Activated naive CD8-positive, alpha-beta T cell treated with anti-CD3 and anti-CD28 coated beads for 36 hours (primary cell): ENCODE results near the gene UBE2L3. TPM values are rescaled to one million over a fixed set of nuclear protein-coding genes. Genes with fewer than 3 reads are reported as not detected.
"Not testable (repeated sequence)": the region's sequence is repeated elsewhere in the genome, so short reads cannot be mapped to it uniquely, and the experiment has no call there.

Source experiments
- DNase-seq: peaks from one replicate; pipeline ENCODE4 v3.0.0; 2021
- H3K27ac Mint-ChIP-seq: one replicate; pipeline ENCODE4 v1.8.0; 2022; ENCODE audit warnings: mild to moderate bottlenecking, moderate library complexity, mixed read lengths
- H3K27me3 Mint-ChIP-seq: one replicate; pipeline ENCODE4 v1.8.0; 2022; ENCODE audit warnings: mild to moderate bottlenecking, mixed read lengths
- H3K36me3 Mint-ChIP-seq: one replicate; pipeline ENCODE4 v1.8.0; 2021; ENCODE audit warnings: mild to moderate bottlenecking, mixed read lengths
- H3K4me1 Mint-ChIP-seq: one replicate; pipeline ENCODE4 v1.8.0; 2021; ENCODE audit warnings: mixed read lengths
- H3K4me3 Mint-ChIP-seq: one replicate; pipeline ENCODE4 v1.8.0; 2022; ENCODE audit warnings: mild to moderate bottlenecking, moderate library complexity, mixed read lengths
- H3K9me3 Mint-ChIP-seq: one replicate; pipeline ENCODE4 v1.8.0; 2022; ENCODE audit warnings: mixed read lengths
- total RNA-seq, 2 experiments: library from RNA; stranded (reverse); gene quantifications; one replicate each; pipeline ENCODE4 v1.2.3, GENCODE V29; 2021

The UBE2L3 gene
- total RNA-seq, 2 experiments from 2014 or later = 70.0 to 72.9 TPM

DNA sequence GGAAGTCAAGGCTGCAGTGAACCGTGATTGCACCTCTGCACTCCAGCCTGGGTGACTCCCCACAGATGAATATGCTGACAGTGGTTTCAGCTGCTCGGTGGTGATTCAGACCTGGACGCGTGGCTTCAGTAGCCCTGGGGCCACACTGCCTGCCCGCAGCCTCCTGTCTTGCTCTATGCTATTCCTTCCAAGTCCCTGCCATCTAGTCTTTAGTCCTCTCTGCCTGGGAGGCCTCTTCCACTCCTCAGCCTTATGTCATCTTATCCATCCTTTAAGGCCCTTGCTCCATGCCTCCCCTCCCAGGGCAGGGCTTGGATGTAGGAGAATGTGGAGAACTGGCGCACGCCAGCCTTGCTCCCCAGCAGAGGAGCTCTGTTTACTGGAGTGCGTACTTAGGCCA, 39.3 kb downstream of the UBE2L3 start:
- H3K4me1 Mint-ChIP-seq = peaks cover 22% of the 10 kb centered on the region

DNA sequence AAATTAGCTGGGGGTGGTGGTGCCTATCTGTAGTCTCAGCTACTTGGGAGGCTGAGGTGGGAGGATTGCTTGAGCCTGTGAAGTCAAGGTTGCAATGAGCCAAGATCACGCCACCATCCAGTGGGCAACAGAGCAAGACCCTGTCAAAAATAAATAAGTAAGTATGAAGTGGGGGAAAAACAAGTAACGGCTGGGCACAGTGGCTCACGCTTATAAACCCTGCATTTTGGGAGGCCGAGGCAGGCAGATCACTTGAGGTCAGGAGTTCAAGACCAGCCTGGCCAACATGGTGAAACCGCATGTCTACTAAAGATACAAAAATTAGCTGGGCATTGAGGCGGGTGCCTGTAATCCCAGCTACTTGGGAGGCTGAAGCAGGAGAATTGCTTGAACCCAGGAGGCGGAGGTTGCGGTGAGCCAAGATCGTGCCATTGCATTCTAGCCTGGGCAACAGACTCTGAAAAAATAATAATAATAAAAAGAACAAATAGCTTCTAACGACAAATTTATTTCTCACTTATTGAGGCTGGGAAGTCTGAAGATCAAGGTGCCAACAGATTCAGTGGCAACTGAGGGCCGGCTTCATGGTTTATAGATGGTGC, 42.1 kb downstream of the UBE2L3 start:
- Mint-ChIP-seq H3K4me1 (peaks cover 17% of the 10 kb centered on the region), H3K36me3 (peaks cover 16% of the 10 kb centered on the region)
- not testable (repeated sequence) for H3K9me3 Mint-ChIP-seq, H3K27me3 Mint-ChIP-seq, H3K27ac Mint-ChIP-seq, DNase-seq, H3K4me3 Mint-ChIP-seq

More for the DNA sequence above, 39.3 kb downstream of the UBE2L3 start:
- no peak overlapping the region for H3K27ac Mint-ChIP-seq
- DNase-seq = no peak
- no peaks in the 10 kb centered on the region for H3K9me3 Mint-ChIP-seq
- H3K4me3 Mint-ChIP-seq = no peak overlapping the region
- peaks cover 12% of the 10 kb centered on the region for H3K36me3 Mint-ChIP-seq
- H3K27me3 Mint-ChIP-seq = no peaks in the 10 kb centered on the region

DNA sequence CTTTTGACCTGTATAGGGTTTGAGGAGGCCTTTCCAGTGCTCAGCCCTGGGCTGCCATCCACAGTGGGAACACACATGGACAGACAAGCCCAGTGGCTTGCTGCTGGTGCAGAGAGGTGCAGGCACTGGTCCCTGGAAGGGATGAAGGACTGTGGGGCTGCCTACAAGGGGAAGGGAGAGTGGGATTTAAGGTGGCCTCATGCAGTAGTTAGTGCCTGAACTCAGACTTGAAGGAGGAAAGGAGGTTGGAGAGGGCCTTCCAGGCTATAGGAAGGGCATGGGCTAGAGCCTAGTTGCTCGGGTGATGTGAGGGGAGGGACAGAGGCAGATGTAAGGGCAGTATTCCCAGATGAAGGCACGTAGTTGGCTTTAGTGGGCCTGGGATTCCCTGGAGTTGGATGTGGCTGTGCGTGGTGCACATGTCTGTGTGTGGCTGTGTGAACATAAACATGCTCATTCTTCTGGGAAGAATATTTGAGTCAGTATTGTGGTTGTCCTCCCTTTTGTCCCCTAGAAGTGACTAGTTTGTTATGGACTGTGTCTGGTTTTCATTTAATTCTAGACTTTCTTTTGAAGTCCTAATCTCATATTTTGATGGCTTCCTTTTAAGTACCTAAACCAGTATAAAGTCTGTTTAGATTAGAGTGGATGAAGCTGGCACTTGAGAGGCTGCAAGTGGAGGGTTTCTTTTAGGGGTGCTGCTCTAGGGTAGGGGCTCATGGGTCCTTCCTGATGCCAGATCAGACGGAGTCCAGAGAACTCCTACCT, 43.9 kb downstream of the UBE2L3 start:
- peaks cover 20% of the 10 kb centered on the region for H3K4me1 Mint-ChIP-seq
- H3K27me3 Mint-ChIP-seq = no peaks in the 10 kb centered on the region
- peaks cover 18% of the 10 kb centered on the region for H3K36me3 Mint-ChIP-seq
- H3K27ac Mint-ChIP-seq = peak overlapping the region; percentile 49
- H3K9me3 Mint-ChIP-seq = no peaks in the 10 kb centered on the region
- no peak for DNase-seq
- H3K4me3 Mint-ChIP-seq = no peak overlapping the region

DNA sequence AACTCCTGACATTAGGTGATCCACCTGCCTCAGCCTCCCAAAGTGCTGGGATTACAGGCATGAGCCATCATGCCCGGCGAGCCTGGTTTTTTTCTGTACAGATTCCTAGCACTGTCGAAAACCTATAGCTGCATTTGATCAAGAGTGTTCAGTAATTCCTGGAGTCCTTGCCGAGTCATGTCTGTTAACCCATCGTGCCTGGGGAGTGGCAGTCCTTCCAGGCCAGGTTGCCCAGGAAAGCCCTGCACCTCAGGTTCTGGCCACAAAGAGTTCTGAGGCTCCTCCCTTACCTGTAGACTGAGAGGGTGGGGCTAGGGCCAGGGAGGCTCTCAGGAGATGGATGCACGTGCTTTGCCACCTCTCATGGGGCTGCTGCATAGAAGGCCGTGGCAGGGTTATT, 45.3 kb downstream of the UBE2L3 start:
- peak overlapping the region; percentile 12 for H3K27ac Mint-ChIP-seq
- no peak overlapping the region for H3K4me3 Mint-ChIP-seq
- DNase-seq = no peak
- peaks cover 18% of the 10 kb centered on the region for H3K36me3 Mint-ChIP-seq
- H3K27me3 Mint-ChIP-seq = no peaks in the 10 kb centered on the region
- H3K4me1 Mint-ChIP-seq = peaks cover 11% of the 10 kb centered on the region
- no peaks in the 10 kb centered on the region for H3K9me3 Mint-ChIP-seq

DNA sequence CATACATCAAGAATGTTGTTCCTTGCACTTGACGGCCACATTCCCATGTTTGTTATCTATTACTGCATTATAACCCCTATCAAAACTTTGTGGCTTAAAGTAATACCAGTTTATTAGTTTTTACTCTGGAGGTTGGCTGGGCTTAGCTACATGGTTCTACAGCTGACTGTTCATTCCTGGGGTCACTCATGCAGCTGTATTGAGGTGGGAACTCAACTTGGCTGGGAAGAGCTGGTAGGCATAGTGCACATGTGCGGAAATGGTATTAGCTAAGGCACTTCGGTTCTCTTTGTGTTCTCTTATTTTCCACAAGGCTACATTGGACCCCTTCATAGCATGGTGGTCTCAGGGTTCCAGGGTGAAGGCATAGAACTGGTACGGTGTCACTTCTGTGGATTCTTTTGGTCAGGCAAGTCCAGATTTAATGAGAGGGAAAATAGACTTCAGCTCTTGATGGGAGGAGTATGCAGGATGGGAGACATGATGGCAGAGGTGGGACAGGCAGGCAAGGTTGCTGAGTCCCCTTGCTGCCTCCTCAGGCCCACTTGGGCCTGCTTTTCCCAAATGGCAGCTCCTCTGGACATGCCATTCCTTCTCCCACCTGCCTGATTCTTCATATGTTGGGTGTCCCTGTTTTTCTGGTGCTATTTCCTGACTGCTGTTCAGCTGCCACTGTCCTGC, 46.2 kb downstream of the UBE2L3 start:
- Mint-ChIP-seq H3K27ac (no peak overlapping the region), H3K9me3 (no peaks in the 10 kb centered on the region), H3K4me1 (peaks cover 12% of the 10 kb centered on the region), H3K36me3 (peaks cover 18% of the 10 kb centered on the region), H3K27me3 (no peaks in the 10 kb centered on the region), H3K4me3 (no peak overlapping the region)
- DNase-seq = no peak

DNA sequence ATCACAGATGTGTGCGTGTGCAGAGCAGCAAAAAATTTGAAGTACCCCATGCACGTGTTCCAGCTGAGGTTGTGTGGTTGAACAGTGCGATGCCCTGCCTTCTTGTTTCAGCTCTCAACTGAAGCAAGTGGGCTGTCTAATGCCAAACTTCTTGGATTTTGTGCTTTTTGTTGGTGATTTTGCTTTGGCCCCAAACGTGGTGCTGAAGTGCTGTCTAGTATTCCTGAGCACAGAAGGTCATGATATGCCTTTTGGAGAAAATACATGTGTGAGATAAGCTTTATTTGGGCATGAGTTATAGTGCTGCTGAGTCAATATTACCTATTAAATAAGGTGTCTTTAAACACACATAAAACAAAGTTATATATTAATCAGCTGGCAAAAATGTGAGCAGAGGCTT, 48.2 kb downstream of the UBE2L3 start:
- Mint-ChIP-seq H3K36me3 (peaks cover 17% of the 10 kb centered on the region), H3K4me3 (no peak overlapping the region), H3K9me3 (no peaks in the 10 kb centered on the region), H3K4me1 (peaks cover 15% of the 10 kb centered on the region), H3K27me3 (no peaks in the 10 kb centered on the region), H3K27ac (no peak overlapping the region)
- no peak for DNase-seq

DNA sequence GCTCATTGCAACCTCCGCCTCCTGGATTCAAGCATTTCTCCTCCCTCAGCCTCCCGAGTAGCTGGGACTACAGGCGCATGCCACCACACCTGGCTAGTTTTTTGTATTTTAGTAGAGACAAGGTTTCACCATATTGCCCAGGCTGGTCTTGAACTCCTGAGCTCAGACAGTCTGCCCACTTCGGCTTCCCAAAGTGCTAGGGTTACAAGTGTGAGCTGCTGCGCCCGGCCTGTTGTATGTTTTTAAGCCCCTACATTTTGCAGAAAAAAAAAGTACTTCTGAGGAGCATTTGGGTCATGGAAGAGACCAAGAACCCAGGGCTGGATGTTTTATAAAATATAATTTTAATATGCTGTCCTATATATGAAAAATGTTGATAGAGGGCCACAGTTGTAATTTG, 49.8 kb downstream of the UBE2L3 start:
- peaks cover 15% of the 10 kb centered on the region for H3K4me1 Mint-ChIP-seq
- H3K27me3 Mint-ChIP-seq, H3K4me3 Mint-ChIP-seq, H3K27ac Mint-ChIP-seq, H3K9me3 Mint-ChIP-seq, DNase-seq: not testable (repeated sequence)
- H3K36me3 Mint-ChIP-seq = peaks cover 12% of the 10 kb centered on the region

DNA sequence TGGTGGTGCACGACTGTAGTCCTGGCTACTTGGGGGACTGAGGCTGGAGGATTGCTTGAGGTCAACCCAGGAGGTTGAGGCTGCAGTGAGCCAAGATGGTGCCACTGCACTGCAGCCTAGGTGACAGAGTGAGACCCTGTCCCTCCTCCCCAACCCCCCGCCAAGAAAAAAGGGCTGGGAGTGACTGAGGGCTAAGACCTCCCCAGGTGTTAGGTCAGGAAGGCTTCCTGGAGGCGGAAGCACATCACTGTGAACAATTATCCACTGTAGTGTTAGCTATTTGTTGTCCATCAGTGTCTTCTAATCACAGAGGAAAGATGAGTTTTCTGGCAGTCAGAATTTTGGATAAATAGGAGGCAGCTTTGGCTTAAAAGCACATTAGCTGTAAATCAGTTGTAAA, 53.5 kb downstream of the UBE2L3 start:
- Mint-ChIP-seq H3K9me3 (no peaks in the 10 kb centered on the region), H3K36me3 (peaks cover 3% of the 10 kb centered on the region), H3K4me3 (no peak overlapping the region), H3K27ac (no peak overlapping the region), H3K27me3 (no peaks in the 10 kb centered on the region), H3K4me1 (peaks cover 15% of the 10 kb centered on the region)
- DNase-seq = no peak

DNA sequence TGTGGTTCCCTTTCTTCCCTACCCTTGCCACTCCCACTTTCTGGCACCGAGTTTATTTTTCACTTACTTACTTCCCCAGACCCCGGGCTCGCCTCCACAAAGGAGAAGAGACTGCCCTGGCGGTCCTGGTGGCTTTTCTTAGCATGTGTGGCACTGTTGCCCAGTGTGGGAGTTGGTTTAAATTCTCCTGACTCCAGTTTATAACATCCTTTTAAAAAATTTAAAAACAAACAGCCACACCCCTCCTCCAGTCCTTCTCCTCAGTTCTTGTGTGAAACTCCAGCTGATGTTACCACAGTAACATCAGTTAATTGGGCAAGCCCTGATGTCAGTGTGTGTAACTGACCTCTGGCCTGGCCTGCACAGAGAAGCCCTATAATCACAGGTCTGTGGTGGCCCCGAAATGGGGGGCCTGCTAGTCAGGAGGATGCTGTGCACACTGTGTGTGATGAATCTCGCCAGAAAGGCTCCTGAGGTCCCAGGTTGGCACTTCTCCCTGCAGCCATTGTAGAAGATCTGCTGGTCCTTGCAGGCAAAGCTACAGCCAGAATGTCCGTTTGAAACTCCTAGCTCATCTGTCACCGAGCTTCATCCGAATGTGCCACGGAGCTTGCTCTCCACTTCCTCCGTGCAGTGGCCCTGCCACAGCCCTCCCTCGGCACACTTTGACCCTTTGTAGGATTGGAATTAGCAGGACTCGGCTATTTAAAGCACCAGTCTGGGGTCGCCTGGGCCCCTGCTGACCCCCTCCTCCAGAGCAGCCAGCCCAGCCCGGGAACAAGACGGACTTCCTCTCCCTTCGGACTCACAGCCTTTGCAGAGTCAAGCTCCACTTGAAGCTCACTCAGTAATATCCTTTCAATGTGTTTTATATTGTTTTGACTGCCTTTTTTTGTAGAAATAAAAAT, 54.8 kb downstream of the UBE2L3 start:
- Mint-ChIP-seq H3K27ac (peak overlapping the region; percentile 40), H3K27me3 (no peaks in the 10 kb centered on the region), H3K9me3 (no peaks in the 10 kb centered on the region), H3K36me3 (peaks cover 10% of the 10 kb centered on the region), H3K4me1 (peaks cover 22% of the 10 kb centered on the region), H3K4me3 (no peak overlapping the region)
- no peak for DNase-seq

DNA sequence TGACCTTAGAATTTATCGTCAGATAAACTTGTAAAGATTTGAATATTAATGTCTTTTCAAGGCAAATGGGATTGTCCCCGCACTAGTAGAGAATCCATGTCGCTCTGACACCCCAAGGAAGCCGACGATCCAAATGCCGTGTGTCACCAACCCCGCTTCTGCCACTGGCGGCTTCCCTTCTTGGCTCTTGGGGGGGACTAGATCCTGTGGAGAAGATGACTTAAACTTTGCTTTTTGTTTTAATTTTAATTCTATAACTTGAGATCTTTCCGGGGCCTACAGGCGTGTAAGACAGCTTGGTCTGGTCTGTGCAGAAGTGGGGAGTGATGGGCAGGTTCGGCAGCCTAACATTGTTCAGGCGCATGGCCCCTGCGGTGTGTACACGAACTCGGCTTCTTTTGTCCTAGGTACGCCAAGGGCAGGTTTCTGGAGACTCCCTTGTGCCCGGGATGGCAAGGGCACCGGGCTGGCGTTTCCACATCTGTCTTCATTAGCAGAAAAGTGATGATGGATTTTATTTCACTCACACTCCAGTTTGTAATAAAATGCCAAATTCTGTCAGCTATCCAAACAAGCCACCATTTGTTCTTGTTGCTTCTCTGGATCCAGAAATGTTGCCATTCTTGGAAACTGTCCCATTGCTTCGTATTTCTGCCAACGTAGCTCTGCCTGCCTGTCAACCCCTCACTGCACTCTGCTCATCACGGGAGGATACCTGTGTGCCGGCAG, 55.6 kb downstream of the UBE2L3 start:
- Mint-ChIP-seq H3K27ac (peak overlapping the region; percentile 56), H3K4me1 (peaks cover 29% of the 10 kb centered on the region), H3K27me3 (no peaks in the 10 kb centered on the region), H3K4me3 (no peak overlapping the region), H3K36me3 (peaks cover 18% of the 10 kb centered on the region), H3K9me3 (no peaks in the 10 kb centered on the region)
- no peak for DNase-seq

DNA sequence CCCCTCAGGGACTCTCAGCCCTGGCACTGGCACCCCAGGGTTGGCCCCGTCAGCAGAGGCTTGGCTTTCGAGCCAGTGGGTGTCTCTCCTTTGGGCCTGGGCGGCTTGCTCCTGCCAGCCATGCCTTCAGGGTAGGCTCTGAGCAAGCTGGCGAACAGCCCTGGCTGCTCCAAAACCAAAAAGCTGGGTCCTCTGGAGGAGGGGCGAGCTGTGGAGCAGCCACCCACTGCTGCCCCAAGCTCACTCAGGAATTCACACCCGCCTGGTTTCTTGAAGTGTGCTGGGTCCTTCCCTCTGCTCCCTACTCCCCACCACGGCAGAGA, 56.1 kb downstream of the UBE2L3 start:
- no peaks in the 10 kb centered on the region for H3K9me3 Mint-ChIP-seq
- no peak overlapping the region for H3K4me3 Mint-ChIP-seq
- peaks cover 22% of the 10 kb centered on the region for H3K36me3 Mint-ChIP-seq
- H3K27me3 Mint-ChIP-seq = no peaks in the 10 kb centered on the region
- H3K4me1 Mint-ChIP-seq = peaks cover 32% of the 10 kb centered on the region
- DNase-seq = no peak
- H3K27ac Mint-ChIP-seq = peak overlapping the region; percentile 56

DNA sequence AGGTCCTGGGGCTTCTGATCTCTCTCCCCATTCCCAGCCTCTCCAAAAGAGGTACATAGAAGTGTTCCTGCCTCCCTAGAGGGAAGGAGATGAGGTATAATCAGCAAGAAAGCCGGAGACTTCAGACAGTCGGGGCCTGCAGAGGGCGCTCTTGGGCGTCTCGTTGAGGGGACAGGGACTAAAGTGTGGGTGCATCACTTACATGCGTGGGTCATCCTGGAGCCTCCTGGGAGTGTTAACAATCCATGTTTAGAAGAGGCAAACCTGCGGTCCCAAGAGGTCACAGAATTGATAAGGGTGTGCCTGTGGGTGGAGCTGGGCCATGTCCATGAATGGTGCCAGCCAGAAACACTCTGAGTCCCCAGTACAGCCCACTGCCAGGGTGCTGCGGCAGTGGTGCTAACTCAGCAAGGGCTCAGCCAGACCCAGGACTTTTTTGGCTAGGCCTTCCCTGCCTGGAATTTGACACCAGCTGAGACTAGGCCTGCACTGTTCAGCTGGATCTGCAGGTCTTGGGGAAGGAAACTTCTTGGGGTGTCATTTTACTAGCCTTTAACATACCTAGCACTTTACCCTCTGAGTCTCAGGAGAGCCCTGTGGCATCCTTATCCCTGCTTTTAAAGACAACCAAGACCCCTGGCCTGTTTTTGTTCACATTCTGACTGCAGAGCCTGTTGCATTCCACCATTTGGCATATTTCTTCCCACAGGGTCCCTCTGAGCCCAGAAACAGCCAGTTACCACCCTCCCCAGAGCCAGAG, 56.8 kb downstream of the UBE2L3 start:
- no peaks in the 10 kb centered on the region for H3K27me3 Mint-ChIP-seq
- H3K27ac Mint-ChIP-seq = peak overlapping the region; percentile 58

DNA sequence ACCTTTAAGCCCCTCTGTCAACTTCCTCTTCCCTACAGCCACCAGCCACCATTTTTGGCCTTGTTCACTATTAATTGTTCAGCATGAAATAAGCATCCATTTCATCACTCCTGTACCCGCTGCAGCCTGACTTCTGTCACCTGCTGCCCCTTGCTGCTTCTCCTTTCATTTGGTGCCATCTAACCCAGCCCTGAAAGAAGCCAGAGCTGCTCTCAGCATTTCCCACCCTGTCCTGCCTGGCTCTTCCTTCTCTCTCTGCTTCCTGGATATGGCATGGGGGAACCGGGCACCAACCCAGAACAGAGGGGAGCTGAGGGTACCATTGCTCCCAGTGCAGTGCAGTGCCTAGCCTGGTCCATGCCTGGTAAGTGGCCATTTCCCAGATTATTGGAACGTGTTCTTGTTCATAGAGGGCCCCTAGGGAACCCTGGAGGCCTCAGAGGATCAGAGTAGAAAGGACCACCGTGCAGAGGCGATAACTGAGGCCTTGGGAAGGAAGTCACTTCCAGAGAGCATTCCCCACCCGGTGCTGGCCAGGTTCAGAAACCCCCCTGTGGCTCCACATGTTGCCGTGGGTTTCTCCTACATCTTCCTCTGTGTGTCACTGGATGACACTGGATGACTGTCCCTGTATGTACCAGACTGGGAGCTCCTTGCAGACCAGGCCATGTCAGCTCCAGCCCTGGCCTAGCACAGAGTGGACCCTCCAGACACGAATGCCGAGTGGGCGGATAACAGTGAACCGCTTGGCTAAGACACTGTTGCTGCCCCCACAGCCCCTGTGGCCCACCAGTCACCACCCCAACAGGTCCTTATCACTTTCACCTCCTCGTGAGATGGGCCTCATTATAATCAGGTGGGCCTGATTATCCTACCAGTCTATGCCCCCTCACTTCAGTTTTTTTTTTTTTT, 57.6 kb downstream of the UBE2L3 start:
- Mint-ChIP-seq H3K36me3 (peaks cover 27% of the 10 kb centered on the region), H3K27ac (peak overlapping the region; percentile 58), H3K9me3 (no peaks in the 10 kb centered on the region), H3K27me3 (no peaks in the 10 kb centered on the region), H3K4me1 (peaks cover 28% of the 10 kb centered on the region), H3K4me3 (no peak overlapping the region)
- no peak for DNase-seq

More for the DNA sequence above, 56.8 kb downstream of the UBE2L3 start:
- DNase-seq = peak; percentile 35
- H3K4me3 Mint-ChIP-seq = no peak overlapping the region
- H3K4me1 Mint-ChIP-seq = peaks cover 28% of the 10 kb centered on the region
- H3K9me3 Mint-ChIP-seq = no peaks in the 10 kb centered on the region
- peaks cover 27% of the 10 kb centered on the region for H3K36me3 Mint-ChIP-seq
